NK-92 treated with Interleukin-12 subunit alpha and Interleukin-12 subunit beta, amount 100 ng/mL, for 24 hours (cell line): ENCODE results near the gene NRP1.
"Not testable (repeated sequence)": the region's sequence is repeated elsewhere in the genome, so short reads cannot be mapped to it uniquely, and the experiment has no call there.

Source experiments
- DNase-seq: peaks from one replicate; lab custom pipeline; 2025; lab: John Stamatoyannopoulos, UW

Gene NRP1

DNA sequence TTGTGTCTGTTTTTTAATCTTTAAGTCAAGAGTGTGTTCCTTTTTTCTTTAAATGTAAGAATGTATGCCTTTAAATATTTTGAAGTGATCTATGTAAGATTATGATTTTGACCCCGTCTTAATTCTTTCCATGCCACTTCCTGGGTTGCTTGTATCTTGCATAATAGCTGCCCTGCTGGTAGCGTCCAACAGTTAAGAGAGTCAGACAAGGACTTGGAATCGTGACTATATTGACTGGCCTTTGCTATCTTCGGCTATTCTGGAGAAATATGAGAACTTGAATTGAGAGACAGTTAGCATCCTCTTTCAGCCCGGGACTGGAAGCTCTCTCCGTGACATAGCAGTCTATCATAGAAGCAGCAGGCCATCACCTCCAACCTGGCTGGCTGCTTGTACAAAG, 13.0 kb downstream of the NRP1 start:
- DNase-seq: no peak

DNA sequence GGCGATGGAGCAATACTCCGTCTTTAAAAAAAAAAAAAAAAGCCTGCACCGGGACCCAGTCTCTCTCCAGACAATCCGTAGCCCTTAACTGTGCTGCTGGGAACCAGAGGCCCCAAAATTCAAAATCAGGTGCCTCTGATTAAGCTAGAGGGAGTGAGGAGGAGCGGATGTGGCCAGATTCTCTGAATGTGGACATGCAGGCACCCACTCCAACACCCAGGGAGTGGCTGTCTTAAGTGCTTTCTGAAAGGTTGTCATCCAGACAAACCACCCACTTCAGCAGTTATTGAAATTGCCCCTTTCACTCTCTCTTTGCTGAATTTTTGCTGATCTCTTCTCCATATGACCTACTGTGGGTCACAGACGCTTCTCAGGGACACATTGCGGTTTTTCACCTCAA, 14.2 kb downstream of the NRP1 start:
- DNase-seq: no peak

DNA sequence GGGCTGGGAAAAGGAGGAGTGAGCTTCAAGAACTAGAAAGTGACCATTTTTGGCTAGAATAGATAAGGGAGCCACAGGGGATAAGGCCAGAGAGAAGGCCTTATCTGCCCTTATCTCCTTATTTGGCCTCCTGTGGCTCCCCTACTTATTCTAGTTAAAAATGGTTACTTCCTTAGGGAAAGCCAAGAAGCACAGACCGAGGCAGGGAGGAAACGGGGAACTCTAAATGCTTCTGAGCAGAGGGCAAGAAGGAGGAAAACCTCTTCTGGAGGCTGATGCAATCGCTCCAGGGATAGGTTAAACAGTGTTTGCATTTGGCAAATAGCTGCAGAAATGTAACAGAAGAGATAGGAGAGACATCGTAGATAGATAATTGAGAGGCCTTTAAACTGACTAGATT, 18.6 kb downstream of the NRP1 start:
- DNase-seq: no peak

DNA sequence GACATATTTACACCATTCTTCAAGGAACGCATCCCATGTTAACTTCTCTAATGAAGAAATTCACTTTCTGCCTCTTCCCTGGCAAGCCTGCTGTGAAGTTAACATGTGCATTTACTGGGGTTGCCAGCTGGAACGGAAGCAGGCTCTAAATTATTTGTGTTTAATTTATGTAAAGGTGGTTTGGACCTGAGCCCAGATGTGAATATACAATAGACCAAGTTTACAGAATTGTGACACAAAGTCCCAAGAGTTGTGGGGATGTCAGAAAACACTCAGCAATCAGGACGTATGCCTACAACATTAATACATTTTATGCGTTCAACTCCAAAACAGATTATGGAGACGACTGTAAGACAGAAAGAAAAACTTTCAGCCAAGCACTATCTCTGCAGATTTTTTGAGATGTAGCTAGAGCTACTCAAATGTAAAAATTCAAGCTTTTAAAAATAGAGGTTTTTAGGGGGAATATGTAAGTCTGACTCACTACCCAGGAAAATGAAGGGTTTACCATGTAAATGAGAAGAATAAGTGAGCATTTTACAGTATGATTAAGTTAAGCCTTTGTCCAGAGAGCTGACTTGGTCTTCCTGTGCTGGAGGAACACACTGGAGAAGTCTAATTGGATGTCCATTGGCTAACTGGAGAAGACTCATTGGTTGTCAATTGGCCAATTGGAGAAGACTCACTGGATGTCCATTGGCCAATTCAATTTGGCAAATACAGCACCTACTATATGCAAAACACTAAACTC, 19.5 kb downstream of the NRP1 start:
- no peak for DNase-seq

- DNase-seq: no peak
Observed at GRCh38 chr10:33311640-33312039, 22.8 kb downstream of the NRP1 start.

DNA sequence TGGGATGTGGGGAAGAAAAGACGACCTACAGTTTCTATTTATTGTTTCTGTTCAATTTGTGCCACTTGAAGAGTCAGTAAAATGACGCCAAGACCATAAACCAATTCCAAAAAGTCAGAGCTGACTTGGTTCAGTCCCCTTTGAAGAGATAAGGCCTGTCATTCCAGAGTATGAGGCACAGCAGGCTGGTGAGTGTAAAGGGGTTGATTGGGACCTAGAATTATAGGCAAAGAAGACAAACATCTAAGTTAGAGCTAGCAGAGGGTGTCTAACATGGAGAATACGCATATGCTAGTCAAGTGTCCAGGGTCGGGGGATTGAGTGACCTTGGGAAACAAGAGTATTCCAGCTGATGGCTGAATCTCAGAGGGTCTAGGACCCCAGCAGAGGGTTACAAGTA, 23.6 kb downstream of the NRP1 start:
- no peak for DNase-seq

DNA sequence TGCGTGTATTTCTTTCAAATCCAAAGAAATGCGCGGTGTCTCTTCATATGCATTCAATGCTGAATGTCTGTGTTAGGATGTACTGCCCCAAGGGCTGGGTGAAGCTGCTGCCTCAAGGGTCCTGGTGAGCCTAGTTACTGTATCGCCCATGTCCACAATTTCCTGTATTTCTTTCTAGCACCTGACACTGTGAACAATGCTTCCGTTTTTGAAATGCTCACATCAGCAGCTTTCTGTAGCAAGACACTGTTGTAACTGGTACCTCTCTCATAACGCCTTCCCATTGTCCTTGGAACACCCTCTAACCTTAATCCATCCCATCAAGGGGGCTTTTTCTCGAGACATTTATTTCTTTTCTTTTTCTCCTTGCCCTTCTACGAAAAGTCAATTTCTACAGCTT, 25.1 kb downstream of the NRP1 start:
- DNase-seq: no peak

DNA sequence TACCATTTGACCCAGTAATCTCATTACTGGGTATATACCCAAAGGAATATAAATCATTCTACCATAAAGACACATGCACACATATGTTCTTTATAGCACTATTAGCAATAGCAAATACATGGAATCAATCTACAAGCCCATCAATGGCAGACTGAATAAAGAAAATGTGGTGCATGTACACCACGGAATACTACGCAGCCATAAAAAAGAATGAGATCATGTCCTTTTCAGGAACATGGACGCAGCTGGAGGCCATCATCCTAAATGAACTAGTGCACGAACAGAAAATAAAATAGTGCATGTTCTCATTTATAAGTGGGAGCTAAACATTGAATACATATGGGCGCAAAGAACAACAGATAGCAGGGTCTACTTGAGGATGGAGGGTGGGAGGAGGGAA, 26.6 kb downstream of the NRP1 start:
- DNase-seq: no peak

DNA sequence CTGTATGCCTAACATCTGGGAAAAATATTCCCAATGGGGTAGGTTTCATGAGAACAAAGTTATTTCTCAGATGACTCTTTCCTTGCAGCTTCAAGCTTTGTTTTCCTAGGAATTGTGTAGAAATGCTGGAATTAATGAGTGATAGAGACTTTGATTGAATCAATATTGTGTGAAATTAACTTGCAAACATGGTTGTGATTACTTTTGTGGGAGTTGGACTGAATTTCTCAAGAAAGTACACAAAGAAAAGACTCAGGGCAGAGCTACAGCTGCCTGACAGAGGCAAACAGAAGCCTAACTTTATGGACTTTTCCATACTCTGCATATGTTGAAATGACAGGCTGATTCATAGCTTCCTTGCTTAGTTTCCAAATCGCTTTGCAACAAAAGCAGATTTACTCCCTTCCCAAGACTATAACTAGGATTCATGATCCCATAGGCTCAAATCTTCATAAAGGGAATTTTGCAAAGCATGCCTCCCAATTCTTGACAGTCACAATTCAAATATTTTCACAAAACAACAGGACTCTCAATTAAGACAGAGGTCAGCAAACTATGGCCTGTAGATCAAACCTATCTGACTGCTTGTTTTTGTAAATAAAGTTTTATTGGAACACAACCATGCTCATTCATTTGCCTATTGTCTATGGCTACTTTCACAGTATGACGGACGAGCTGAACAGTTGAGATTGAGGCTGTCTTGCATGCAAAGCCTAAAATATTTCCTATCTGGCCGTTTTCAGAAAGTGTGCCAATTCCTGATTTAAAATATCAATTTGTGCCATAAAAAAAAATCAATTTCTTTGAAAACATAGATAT, 27.6 kb downstream of the NRP1 start:
- no peak for DNase-seq

DNA sequence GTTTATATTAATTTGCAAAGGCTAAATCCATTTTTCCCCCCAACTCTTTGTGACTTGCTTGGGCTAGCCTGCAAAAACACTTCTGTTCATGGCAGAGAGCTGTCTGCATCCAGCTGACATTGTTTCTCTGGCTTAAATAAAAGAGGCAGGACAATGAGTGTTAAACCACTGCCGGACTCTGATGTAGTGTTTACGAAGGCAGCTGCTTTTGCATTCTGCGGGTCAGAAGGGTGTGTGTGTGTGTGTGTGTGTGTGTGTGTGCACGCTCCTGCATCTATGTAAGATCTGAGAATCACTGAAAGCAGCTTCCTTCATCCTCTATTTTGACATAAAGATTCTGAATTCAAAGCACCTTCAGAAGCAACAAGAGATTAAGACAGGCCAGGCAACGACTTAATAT, 28.3 kb downstream of the NRP1 start:
- DNase-seq: no peak

GRCh38 chr10:33304423-33305225, 29.8 kb downstream of the NRP1 start:
- no peak for DNase-seq

DNA sequence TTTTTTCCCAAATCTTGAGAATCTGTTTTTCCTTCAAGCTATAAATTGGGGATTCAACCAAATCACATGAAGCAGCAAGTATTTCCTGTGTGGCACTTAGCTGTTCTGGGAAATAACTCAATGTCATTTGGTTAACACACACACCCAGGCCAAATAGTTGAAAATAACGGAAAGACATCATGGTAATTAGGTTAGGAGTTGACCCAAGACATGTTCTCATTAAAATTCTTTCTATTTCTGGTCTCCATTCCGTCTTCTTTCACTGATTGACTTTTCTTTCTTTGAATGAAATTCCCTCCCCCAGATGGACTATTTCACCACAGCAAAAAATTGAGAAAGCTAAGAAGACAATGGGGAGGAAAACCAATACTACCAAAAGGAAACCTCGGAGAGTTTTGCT, 30.5 kb downstream of the NRP1 start:
- DNase-seq: no peak

GRCh38 chr10:33302208-33302829, 32.1 kb downstream of the NRP1 start:
- no peak for DNase-seq

DNA sequence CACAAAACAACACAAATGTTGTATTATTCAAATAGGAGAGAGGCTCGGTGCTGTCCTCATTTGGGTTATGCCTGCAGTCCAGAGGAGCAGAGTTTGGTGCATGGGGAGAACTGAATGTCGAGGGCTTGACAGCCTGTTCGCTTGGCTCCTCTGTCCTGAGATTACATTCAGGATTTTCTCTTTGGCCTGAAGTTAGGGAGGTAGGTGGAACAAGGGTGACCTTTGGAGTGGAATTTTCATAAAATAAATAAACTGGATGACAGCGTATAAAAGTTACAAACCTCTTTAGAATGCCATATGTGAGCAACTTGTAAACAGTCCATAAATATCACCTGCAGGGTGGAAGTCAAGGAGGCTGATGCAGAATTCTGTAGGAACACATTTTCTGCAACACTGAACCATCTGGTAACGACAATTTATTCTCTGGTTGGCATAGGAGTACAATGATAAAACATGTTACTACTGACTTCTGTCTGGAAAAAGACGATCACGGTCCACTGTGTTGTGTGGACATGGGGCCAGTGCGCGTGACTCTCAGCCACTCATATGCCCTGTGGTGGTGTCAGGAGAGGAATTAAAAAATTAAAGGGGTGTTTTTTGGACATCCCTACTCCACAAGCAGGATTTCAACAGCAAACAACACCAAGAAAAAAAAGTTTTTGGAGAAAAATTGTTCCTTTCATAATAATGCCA, 33.2 kb downstream of the NRP1 start:
- DNase-seq: no peak

- not testable (repeated sequence) for DNase-seq
Observed at GRCh38 chr10:33300544-33300943, 33.9 kb downstream of the NRP1 start.

DNA sequence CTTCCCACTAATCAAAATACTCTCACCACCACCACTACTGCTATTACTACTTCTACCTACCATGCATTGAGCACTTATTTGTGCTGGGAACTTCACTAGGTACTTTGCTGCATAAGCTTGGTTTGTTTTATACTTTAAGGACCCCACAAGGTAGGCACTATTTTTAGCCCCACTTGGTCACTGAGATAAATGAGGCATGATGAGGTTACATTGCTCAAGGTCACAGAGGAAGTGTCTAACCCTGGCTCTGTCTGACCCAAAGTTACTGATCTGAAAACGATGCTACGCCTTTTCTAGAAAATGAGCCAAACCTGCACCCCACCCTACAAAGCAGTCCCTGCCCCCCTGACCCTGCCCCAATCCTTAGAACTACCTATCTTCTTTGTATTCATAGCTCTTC, 35.6 kb downstream of the NRP1 start:
- no peak for DNase-seq

DNA sequence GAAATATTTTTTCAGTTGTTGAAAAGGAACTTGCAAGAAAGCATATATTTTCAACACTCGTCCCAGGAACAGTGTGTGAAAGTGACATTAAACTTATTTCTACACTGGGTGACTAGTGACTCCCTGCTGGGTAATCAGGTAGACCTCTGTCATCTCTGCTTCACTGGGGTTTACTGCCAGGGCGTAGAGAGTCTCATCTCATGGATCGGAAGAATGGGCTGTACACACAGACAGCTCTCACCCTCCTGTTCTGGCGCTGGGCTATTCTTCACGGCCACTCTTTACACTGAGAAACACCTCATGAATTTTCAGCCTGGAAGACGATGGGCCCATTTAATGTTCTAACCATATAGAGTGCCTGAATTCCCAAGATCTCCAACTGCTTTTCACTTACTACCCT, 36.4 kb downstream of the NRP1 start:
- no peak for DNase-seq

DNA sequence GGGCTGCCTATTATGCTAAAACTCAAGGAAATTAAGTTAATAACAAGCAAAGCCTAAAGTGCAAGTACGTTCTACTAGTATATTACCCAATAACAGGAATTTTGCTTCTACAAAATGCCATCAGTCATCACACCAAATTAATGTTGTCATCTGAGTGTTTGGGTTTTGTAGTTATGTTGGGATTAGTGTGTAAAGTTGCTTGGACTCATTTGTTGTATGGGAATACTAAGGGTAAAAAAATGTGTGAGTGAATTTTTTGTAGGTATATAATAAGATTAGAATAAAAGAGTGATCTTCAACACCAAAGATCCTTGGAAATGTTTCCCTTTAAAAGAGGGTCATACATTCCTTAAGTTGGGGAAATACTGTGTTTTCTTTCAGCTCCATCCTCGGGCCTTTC, 38.6 kb downstream of the NRP1 start:
- DNase-seq: no peak

DNA sequence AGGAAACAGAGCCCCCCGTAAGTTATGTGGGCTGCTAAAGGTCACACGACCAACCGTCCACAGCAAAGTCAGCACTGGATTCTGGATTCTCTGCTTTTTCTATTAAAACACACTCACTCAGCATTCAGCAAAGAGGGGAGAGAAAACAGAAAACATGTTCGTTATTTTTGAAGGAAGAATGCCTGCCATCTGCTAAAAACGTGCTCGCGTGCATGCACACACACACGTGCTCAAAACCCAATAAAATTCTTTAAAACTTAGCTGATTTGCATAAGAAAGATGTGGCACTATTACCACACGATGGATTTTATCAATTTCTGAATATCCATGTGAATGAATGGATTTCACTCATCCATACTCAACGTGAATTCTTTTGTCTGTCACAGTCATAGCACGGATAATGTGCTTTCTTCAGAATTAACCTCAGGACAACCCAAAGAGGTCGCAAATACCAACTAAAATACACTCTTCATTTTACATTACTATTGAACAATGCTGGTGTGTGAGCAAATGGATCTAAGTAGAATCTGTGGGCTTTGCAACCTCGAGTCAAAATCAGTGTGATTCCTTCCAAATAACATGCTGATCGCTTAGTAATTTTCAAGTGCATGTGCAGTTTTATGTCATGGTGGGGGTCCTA, 40.8 kb downstream of the NRP1 start:
- DNase-seq: no peak

GRCh38 chr10:33293076-33293475, 41.4 kb downstream of the NRP1 start:
- no peak for DNase-seq

- DNase-seq: no peak
Observed at GRCh38 chr10:33291053-33291592, 43.3 kb downstream of the NRP1 start.
